GM10266 (cell line): ENCODE results near the gene GLIS1.

Source experiments
- DNase-seq: peaks from one replicate; pipeline ENCODE4 v3.0.0; 2012; ENCODE audit errors: extremely low spot score
- TF ChIP-seq, protein P1 (sequence below): IDR thresholded peaks from 2 replicates; pipeline ENCODE4 v1.5.1; 2012; ENCODE audit warnings: mild to moderate bottlenecking, low read depth; ENCODE audit not compliant: control insufficient read depth, insufficient read depth; ENCODE audit errors: missing control alignments

The GLIS1 gene

DNA sequence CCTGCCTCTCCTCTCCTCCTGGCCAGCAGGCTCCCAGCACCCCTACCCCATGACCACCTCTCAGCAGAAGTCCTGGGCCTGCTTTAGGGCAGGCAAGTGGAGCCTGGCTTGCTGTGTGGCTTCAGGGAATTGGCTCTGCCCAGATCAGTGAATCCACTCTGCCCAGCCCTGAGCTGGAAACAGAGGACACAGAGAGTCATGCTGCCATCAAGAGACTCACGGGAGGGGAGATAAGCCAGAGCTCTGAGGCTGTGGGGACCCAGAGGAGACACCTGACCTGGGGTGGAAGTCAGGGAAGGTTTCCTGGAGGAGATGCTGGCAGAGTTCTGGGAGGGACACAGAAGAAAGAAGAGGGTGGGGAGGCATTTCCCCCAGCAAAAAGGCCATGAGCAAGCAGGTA lies 54.2 kb downstream of the GLIS1 start:
- DNase-seq, result no peak
- TF ChIP-seq, protein P1, sequence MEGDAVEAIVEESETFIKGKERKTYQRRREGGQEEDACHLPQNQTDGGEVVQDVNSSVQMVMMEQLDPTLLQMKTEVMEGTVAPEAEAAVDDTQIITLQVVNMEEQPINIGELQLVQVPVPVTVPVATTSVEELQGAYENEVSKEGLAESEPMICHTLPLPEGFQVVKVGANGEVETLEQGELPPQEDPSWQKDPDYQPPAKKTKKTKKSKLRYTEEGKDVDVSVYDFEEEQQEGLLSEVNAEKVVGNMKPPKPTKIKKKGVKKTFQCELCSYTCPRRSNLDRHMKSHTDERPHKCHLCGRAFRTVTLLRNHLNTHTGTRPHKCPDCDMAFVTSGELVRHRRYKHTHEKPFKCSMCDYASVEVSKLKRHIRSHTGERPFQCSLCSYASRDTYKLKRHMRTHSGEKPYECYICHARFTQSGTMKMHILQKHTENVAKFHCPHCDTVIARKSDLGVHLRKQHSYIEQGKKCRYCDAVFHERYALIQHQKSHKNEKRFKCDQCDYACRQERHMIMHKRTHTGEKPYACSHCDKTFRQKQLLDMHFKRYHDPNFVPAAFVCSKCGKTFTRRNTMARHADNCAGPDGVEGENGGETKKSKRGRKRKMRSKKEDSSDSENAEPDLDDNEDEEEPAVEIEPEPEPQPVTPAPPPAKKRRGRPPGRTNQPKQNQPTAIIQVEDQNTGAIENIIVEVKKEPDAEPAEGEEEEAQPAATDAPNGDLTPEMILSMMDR, result no peak

DNA sequence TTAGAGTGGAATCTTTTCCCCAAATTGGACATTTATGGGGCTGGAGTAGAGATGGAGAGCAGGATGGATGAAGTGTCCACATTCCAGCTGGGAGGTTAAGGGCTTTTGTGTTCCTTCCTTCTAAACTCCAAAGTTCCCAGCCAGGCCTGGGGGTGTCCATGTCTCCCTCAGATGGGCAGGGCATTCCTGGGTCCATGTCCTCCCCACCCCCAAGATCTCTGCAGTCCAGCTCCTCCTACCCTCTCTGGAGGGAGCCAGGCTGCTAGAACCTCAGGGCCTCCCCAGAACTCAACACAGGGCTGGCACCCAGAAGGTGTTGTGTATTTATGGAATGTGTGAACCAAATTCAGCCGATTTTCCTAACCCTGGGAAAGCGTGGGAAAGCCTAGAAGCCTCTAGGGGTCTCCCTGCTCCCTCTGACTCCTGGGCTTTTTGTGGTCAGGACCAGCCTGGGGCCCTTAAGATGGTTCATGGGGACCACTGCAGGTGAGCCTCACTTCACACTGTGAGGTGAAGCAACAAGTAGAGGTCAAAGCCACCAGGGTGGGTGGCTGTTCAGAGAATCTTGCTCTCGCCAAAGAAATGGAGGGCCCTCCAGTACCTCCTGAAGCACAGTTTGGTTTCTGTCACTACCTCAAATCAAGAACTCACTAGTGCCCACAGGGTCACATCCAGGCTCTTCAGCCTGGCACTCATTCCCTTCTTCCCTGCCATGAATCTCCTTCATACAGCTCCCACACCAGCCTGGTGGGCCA lies 54.8 kb downstream of the GLIS1 start:
- DNase-seq, result no peak
- TF ChIP-seq, protein P1, result no peak

DNA sequence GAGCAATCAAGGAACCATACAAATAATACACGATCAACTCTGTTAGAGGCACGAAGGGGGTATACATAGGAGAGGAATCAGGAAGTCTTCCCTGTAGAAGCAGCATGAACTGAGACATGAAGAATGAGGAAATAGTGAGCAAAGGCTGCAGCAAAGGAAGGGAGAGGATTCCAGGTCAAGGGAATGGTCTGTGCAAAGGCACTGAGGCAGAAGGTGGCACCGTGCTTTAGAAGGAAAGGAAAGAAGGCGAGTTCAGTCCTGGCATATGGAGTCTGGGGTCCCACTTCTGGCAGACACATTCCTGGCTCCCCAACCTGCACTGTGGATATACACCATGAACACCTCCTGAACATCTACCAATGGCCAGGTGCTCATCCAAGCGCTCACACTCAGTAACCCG lies 56.1 kb downstream of the GLIS1 start:
- DNase-seq, result no peak
- TF ChIP-seq, protein P1, result no peak

DNA sequence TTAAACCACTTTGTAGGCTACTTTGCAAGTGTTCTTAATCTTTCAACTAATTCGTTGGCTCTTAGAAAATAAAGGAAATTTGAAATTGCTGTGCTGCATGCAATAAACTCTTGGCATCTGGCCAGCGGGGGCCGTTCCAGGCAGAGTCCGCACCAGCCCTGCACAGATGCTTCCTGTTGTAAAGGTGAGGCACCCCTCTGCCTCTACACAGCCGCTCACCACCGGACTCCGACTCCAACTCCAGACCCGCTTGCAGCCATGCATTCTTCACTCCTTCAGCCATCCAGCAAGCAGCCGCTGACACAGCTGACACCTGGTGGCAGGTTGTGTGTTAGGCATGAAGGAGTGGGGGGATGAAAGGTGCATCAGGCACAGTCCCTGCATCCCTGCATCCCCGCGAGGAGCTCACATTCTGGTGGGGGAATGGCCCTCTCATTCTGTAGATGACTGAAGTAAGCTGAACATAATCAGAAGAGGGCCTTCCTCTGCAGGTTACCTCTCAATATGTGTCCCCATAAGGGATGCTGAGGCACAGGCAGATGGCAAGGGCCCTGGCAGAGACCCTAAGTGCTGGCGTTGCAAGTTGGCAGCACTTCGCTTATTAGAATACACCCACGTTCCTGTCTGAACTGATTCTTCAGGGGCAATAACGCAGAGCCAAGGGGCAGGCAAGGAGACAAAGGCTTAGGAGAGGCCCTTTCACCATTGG lies 56.8 kb downstream of the GLIS1 start:
- TF ChIP-seq, protein P1, result peak; percentile 43
- peak; percentile 53 for DNase-seq

DNA sequence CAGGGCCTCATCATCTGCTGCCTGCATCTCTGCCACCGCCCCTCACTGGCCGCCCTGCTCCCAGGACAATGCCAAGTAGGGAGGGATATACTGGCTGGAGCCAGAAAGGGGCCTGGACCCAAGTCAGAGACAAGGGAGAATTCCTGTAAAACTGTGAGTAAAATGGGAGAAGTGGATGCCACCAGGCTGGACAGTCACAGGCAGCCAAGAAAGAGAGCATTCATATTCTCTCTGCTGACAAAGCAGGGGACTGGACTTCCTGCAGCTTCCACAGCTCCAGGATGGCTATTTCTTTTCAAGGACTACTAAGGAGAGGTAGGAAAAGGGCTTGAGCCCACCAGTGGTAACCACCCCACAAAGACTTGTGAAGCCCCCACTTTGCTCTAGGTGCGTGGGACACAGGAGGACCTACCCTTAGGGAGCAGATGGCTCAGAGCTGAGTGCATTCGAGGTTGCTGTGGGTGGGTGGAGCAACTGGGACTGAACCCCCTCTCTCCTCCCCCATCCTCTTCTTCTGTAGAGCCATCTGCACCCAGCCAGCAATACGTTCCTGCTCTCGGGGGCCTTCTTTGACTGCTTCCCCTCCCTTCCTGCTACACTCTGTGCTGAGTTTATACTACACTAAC lies 57.5 kb downstream of the GLIS1 start:
- TF ChIP-seq, protein P1, result no peak
- no peak for DNase-seq

DNA sequence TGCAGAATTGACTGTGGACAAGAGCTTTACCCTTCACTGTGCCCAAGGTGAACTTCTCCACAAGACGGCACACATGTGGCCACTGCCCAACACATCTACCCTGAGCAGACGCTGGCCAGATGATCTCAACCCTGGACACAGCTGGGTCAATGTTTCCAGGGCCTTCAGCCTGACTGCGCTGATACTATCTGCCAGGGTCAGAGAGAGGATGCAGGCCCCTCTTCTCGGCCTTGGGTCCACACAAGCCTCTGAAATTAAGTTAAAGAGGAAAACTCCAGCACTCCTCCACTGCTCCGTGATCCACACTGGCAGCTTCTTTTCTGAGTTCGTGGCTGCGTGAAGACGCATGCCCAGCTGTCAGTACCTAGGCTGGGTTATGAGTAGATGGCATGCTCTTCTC lies 58.1 kb downstream of the GLIS1 start:
- no peak for DNase-seq
- TF ChIP-seq, protein P1, result no peak
